Glomerular visceral epithelial cell (primary cell): Measurements from ENCODE around the gene RPUSD3.

Experiments
- DNase-seq: peaks from one replicate; pipeline ENCODE4 v3.0.0-alpha.2; 2016; ENCODE audit errors: extremely low spot score

The RPUSD3 gene

DNA sequence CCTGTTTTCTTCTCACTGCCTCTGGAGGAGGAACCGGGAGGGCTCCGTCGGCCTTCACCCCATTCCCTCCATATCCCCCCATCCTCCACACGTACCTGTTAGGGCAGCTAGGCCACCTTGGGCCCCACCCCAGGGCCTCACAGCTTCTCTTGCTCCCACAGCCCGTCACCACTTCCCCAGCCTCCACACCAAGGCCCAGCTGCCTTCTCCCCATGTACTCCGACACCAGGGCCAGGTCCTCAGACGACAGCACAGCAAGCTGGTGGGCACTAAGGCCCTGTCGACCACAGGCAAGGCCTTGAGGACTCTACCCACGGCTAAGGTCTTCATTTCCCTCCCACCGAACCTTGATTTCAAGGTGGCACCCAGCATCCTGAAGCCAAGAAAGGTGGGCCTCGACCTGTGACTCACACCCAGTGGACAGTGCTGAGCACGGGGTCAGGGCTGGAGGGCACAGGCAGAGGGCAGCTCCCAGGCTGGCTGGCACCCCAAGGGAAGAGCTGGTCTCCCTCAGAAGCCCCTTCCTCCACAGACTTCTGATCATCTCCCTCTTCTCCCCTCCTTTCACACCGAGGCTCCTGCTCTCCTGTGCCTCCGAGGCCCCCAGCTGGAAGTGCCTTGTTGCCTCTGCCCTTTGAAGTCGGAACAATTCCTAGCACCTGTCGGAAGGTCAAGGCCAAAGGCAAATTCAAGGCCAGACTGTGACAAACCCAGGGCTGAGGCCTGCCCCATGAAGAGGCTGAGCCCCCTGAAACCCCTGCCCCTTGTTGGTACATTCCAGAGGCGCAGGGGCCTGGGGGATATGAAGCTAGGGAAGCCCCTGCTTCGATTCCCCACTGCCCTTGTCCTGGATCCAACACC lies 9.1 kb downstream of the RPUSD3 start:
- no peak for DNase-seq

DNA sequence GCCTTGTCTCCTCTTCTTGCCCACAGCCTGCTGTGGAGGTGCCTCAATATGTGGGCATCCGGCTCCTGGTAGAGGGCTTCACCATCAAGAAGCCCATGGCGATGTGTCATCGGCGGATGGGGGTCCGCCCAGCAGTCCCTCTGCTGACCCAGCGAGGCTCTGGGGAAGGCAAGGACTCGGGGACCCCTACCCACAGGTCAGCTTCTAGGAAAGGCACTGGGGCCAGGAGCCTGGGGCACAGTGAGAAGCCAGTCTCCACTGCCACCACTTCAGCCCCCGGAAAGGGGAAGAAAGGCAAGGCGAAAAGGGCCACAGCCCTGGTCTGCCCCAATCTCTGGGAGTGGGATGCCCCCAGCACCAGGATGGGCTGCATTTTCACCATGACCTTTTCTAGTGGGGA lies 10.7 kb downstream of the RPUSD3 start:
- no peak for DNase-seq

DNA sequence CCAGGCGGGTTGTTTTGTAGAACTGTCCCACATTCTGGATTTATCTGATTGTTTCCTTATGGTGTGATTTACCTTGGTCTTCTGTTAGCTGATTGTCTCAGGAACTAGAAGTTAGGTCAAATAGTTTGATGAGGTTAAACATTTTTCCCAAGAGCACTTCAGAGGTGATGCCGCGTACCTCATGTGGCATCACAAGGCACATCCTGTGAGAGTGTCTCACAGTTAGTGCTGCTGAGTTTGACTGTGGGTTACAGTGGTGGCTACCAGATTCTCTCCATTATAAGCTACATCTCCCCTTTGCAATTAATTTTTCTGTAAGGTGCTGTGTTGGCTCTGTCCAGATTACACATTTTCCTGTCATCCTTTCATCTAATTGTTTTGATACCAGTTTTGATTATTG lies 12.6 kb downstream of the RPUSD3 start:
- no peak for DNase-seq

DNA sequence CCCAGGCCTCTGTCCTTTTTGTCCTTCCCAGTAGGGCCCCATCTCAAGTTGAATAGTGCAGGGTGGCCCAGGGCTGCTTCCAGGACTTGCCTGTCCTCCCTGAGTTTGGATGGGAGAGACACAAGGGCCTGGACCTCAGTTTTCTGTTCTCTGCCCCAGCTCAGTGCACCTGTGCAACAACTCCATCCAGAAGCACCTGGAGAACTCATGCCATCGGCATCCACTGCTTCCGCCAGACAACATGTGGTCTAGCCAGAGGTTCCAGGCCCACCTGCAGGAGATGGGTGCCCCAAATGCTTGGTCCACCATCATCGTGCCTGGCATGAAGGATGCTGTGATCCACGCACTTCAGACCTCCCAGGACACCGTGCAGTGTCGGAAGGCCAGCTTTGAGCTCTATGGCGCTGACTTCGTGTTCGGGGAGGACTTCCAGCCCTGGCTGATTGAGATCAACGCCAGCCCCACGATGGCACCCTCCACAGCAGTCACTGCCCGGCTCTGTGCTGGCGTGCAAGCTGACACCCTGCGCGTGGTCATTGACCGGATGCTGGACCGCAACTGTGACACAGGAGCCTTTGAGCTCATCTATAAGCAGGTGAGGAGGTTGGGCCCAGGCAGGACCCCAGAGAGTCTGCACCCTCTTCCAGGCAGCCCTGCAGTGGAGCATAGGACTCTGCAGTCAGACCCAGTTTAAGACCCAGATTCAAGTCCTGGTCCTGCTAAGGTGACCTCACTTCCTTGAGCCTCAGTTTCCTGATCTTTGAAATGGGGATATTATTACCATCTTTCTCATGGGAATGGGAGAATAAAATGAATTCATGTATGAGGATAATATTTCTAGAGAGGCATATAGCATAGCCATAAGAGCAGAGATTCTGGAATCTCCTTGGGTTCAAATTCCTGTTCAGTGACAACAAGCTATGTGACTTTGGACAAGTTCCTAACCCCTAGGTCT lies 14.7 kb downstream of the RPUSD3 start:
- no peak for DNase-seq

DNA sequence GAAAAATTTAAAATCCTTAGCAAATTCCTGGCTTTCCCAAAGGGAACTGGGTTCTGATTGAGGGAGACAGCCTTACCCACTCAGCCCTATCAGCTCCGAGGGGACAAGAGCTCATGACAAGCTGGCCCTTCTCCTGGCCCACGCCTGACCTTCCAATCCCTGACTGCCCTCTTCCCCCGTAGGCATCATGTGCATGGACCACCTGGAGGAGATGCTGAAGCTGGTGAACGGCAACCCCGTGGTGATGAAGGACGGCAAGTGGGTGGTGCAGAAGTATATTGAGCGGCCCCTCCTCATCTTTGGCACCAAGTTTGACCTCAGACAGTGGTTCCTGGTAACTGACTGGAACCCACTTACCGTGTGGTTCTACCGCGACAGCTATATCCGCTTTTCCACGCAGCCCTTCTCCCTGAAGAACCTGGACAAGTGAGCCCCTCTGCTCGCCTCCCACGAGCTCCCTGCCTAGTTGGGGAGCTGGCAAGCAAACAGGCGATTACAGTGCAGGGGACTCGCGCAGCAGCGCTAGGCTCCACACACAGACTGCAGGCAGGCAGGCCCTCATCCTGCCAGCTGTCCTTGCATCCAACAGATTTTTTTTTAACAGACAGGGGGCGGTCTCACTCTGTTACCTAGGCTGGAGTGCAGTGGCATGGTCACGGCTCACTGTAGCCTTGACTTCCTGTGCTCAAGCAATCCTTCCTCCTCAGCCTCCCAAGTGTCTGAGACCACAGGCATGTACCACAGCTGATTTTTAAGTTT lies 16.8 kb downstream of the RPUSD3 start:
- peak; percentile 24 for DNase-seq

DNA sequence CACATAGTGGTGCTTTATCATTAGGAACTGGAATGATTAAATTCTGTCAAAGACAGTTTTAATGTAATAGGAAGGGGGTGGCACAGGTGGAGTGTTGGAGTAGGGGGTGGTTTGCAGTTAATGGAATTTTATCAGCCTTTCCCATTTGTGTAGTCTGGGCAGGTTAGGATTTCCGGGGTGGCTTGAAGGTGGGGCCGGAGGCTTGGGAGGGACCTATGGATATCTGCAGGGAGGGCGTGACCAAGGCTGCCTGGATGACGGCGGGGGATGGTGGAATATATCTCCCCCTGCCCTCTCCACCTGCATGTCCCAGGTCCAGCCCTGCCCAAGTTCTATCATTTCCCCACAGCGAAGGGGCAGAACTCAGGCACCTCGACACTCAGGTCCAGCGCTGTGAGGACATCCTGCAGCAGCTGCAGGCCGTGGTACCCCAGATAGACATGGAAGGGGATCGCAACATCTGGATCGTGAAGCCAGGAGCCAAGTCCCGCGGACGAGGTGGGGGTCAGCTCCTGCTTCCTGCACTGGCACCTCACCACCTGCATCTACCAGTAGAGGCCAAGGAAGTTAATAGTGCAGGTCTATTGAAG lies 18.3 kb downstream of the RPUSD3 start:
- DNase-seq = no peak

DNA sequence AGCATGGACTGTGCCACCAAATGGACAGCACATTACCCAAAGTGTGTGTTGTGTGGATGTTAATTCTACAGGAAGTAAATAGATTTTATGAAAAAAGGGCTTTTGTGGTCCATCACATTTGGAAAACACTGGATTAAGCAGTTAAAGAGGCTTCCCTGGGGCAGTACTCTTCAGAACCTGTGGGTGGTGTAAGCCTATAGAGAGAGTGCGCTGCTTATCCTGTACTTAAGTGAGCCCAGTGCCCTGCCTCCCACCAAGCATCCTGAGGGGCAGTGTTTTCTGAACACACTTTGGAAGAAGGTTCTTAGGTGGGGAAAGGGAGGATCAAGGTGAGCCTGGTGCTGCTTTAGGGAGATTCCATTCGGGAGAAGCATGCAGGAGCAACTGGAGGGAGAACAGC lies 22.9 kb downstream of the RPUSD3 start:
- DNase-seq = no peak

DNA sequence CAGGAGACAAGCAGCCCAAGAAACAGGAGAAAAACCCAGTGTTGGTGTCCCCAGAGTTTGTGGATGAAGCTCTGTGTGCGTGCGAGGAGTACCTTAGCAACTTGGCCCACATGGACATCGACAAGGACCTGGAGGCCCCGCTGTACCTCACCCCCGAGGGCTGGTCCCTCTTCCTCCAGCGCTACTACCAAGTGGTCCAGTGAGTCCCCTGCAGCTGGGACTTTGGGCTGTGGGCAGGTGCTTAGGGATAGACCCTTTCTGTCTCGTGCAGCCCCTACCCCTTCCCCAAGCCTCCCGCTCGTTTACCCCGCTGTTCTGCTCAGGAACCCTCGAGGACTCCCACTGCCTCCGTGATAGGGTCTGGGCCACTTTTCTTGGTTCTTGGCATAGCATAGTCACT lies 23.3 kb downstream of the RPUSD3 start:
- no peak for DNase-seq

DNA sequence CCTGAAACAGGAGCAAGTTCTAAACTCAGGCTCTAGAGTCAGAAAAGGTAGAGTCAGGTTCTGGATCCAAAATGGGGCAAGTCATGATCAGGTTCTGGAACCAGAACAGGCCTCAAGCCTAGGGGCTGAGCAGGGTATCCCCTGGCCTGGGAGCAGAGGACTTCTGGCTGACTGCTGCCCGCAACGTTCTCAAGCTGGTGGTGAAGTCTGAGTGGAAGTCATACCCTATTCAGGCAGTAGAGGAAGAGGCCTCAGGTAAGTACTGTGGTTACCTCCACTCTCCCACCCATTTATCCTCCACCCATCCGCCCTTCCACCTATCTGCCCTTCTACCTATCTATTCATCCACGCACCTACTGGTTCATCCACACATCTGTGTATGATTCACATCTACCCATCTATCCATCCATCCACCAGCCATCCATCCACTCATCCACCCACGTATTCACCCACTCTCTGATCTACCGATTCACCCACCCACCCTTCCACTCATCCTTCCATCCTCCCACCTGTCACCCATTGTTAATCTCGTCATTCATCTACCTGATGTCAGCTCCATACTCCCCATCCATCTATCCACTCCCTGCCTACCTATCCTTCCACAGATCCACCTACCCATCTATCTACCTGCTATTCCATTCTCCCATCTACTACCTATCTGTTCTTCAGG lies 25.0 kb downstream of the RPUSD3 start:
- no peak for DNase-seq

DNA sequence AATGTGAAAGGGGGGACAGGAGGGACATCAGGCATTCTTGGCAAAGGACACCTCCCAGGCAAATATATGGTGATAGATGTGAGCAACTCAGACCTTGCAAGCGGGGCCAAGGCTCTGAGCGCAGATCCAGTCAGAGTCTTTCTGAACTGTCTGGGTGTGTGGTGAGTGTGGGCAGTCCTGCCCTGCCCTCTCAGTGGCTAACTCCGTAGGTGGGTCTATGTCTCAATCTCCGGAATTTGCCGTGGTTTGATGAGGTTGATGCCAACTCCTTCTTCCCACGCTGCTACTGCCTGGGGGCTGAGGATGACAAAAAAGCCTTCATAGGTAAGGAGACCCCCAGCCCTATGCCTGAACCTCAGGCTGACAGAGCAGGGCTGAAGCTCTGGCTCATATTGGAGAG lies 26.4 kb downstream of the RPUSD3 start:
- no peak for DNase-seq

DNA sequence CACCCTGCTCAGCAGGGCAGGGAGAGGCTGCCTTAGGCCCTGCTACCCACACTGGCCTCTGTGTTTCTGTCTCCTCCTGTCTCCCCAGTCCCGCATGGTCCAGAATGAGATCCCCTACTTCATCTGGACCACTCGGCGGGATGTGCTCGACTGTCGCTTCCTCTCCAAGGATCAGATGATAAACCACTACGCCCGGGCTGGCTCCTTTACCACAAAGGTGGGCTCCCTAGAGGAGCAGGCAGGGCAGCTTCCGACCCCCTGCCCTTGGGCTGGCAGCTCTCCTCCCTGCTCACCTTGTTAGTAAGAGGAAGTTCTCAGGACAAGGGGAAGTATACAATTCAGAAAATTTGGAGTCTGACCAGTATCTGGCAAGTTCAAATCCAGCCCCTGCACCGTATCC lies 27.8 kb downstream of the RPUSD3 start:
- no peak for DNase-seq

DNA sequence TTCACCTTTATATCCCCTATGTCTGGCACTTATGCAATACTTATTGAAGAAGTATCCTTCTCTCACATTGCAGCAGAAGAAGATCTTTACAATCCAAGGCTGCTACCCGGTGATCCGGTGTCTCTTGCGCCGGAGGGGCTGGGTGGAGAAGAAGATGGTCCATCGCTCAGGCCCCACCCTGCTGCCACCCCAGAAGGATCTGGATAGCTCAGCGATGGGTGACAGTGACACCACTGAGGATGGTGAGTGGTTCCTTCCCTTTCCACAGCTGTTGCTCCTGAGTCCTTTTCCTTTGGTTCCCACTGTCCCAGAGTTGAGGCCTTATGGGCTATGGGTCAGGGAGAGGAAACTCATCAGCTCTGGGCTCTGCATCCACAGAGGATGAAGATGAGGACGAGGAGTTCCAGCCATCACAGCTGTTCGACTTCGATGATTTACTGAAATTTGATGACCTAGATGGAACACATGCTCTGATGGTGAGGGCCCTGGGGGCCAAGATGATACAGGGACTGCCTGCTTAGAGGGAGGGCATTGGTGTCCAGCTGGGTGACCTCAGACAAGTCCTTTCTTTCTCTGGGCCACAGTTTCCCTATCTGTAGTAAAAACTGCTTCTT lies 30.8 kb downstream of the RPUSD3 start:
- DNase-seq = no peak

DNA sequence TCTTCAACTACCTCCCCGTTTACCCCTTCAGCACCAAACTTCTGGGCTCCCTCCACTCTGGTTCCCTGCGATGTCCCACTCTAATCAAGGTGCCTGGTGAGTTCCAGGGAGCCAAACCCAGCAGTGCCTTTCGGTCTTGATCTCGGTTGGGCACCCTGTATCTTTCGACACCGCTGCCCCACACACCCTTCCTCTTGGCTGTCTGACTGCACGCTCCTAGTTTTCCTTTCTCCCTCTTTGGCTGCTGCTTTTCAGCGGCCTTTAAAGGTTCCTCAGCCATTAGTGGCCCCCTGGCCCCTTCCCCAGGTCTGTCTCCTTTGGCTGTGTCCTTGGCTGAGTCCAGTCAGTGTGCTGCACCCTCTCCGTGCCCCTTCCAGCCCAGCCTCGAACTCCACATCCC lies 33.0 kb downstream of the RPUSD3 start:
- DNase-seq = no peak

DNA sequence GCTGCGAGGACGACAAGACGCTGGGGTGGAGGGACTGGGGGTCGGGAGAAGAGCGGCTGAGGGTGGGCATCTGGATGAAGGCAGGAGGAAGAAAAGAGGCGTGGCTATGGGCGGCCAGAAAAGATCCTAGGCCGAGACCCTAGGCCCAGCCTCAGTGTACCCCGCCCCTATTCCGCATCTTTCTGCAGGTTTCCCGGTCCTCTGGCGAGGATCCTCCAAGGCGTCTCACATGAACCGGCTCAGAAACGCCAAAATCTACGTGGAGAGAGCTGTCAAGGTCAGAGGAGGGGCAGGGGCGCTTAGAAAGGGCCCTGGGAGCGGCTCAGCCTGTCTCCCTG lies 33.4 kb downstream of the RPUSD3 start:
- DNase-seq = no peak

DNA sequence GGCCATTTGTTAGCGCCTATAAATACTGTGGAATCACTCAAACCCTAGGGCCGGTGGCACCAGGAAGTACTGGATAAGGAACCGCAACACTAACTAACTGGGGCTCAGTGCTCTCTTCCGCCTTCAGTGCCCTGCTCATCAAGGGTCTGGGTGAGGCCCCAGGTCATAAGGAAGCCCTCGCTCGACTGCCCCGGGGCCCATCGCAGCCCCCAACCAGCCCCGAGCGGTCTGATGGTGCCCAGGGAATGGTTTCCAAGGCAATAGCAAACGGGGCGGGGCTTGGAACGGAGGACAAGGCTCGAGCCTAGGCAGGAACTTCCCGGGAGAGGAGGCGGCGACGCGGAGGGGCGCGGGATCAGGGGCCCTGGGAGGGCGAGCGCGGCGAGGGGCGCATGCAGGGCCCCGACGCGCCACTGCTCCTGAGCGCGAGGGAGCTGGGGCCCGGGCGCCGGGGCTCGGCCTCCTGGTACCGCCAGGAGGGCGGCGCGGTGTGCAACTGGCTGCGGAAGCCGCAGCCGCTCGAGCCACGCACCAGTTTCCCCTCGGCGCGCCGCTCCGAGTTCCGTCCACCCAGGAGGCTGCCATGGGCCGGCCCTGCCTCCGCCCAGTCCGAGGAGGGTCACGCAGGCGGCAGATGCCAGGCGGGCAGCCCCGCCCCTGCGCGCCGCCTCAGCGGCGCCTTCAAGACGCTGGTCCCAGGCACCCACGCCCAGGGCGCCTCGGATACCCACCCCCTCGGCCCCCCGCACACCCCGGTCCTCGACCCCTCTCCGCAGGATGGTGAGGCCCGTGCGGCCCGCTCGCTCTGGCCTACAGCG lies 34.0 kb downstream of the RPUSD3 start, which contains the start of gene TTLL3:
TTLL3 (plus strand) TSS at position 648 of the 818 bp plus-strand sequence. CDS start 400 bp downstream, outside the sequence.
- peak; percentile 46 for DNase-seq

DNA sequence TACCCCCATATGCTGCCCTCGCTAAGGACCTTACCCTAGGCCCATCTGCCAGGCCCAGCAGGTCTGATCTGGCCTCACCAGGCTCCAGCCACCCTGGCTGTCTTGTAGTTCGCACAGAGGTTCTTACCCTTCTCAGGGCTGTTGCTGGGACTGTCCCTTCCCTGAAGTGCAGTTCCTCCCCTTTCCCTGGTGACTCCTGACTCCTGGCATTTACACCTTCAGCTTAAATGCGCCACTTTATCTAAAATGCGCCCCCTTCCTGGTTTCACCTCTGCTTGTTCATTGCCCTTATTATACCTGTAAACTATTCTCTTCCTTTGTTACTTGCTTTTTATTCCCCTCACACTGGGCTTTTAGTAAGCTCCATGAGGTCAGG lies 34.6 kb downstream of the RPUSD3 start:
- DNase-seq = no peak

DNA sequence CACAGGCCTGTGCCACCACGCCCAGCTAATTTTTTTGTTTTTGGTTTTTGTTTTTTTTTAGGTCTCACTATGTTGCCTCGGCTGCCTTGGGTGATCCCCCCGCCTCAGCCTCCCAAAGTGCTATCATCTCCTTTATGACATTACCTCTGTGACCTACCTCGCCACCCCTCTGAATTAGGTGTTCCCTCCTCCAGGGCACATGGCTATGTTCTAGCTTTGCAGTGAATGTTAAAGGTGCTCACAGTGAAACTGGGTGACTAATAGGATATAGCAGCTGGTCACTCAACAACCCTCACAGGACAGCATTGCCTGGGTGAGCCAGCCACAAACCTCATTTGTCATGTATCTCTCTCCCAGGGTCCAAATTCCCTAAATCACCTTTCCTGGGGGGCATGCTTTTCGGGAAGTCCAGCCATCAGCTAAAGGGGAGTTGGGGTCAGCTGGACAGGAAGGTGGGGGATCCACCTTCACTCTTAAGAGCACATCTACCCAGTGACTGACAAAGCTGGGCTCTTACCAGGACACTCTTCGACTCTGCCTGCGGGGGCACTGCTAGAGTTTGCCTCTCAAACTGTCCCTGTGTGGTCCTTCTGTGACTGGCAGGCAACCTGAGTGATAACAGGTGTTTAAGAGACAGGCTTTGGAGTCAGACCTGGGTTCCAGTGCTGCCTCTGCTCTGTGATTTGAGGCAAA lies 35.3 kb downstream of the RPUSD3 start:
- DNase-seq = peak; percentile 51

DNA sequence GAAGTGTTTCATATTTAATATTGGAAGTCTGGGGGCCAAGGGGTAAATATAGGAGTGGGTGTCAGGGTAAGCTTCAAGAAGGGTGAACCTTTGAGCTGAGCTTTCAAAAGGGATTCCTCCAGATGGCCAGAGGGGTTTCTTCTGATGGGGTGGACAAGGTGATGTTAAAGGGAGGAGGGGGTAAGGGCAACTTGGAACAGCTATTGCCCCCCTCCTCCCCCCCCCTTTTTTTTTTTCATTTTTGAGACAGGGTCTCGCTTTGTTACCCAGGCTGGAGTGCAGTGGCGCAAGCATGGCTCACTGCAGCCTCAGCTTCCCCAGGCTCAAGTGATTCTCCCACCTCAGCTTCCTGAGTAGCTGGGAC lies 35.8 kb downstream of the RPUSD3 start:
- no peak for DNase-seq
